Liver (tissue), 9 donors: Measurements from ENCODE around the gene SLC1A2. TPM values are rescaled to one million over a fixed set of nuclear protein-coding genes. Genes with fewer than 3 reads are reported as not detected.

Experiments used
- DNase-seq: peaks from one replicate; pipeline ENCODE4 v3.0.0-alpha.2; 2017; ENCODE audit warnings: low spot score
- H3K27ac ChIP-seq, 2 donors: one replicate each; pipeline ENCODE4 v1.7.0; 2013; ENCODE audit warnings: inconsistent platforms in 2 of 2, low read length in 2 of 2, control low read depth in 1 of 2, low read depth in 1 of 2, mild to moderate bottlenecking in 1 of 2
- H3K27me3 ChIP-seq, 4 donors: one replicate each; pipeline versions ENCODE4 v1.6.1 to v1.7.0; 2013; ENCODE audit warnings: low read length in 3 of 4, inconsistent platforms in 1 of 4, mild to moderate bottlenecking in 1 of 4, moderate library complexity in 1 of 4; ENCODE audit not compliant: control insufficient read depth in 4 of 4, insufficient read depth in 4 of 4
- H3K36me3 ChIP-seq, 4 donors: one replicate each; pipeline versions ENCODE4 v1.6.1 to v1.7.0; 2013; ENCODE audit warnings: low read length in 3 of 4, mild to moderate bottlenecking in 3 of 4, low read depth in 1 of 4, moderate library complexity in 1 of 4; ENCODE audit not compliant: control insufficient read depth in 4 of 4, insufficient read depth in 3 of 4
- H3K4me1 ChIP-seq, 4 donors: one replicate each; pipeline versions ENCODE4 v1.6.1 to v1.7.0; 2013; ENCODE audit warnings: low read length in 3 of 4, mild to moderate bottlenecking in 3 of 4, moderate library complexity in 1 of 4; ENCODE audit not compliant: control insufficient read depth in 4 of 4, insufficient read depth in 4 of 4
- H3K4me3 ChIP-seq, 3 donors: one replicate each; pipeline versions ENCODE4 v1.6.1 to v1.7.0; 2013; ENCODE audit warnings: low read length in 3 of 3, control low read depth in 1 of 3, low read depth in 1 of 3, mild to moderate bottlenecking in 1 of 3
- H3K9ac ChIP-seq, 2 donors: one replicate each; pipeline ENCODE4 v1.7.0; 2013; ENCODE audit warnings: low read length in 2 of 2, mild to moderate bottlenecking in 2 of 2, moderate library complexity in 2 of 2, control low read depth in 1 of 2, low read depth in 1 of 2
- H3K9me3 ChIP-seq, 4 donors: one replicate each; pipeline versions ENCODE4 v1.6.1 to v1.7.0; 2013; ENCODE audit warnings: low read length in 3 of 4; ENCODE audit not compliant: control insufficient read depth in 4 of 4
- ATF3 ChIP-seq: IDR thresholded peaks from 2 replicates; pipeline ENCODE4 v1.6.1; 2016; ENCODE audit warnings: antibody characterized with exemption
- CTCF ChIP-seq: fragments of 150-350 bp; IDR thresholded peaks from 2 replicates; pipeline ENCODE4 v1.5.1; 2017; ENCODE audit warnings: improper control_type of control experiment, low read depth, low read length; ENCODE audit not compliant: missing input control
- EGR1 ChIP-seq, 2 donors: IDR thresholded peaks; 2 replicates each; pipeline ENCODE4 v1.6.1; 2016 to 2018; ENCODE audit warnings: antibody characterized with exemption in 2 of 2, low read depth in 2 of 2
- FOXA1 ChIP-seq: IDR thresholded peaks from 2 replicates; pipeline ENCODE4 v1.6.1; 2016; ENCODE audit warnings: antibody characterized with exemption
- FOXA2 ChIP-seq: IDR thresholded peaks from 2 replicates; pipeline ENCODE4 v1.6.1; 2016; ENCODE audit warnings: antibody characterized with exemption
- GABPA ChIP-seq, 2 donors: IDR thresholded peaks in 1 of 2; conservative IDR thresholded peaks in 1 of 2; 2 replicates each; pipeline ENCODE4 v1.6.1; 2016; ENCODE audit warnings: antibody characterized with exemption in 2 of 2, mild to moderate bottlenecking in 1 of 2, moderate library complexity in 1 of 2
- HNF4A ChIP-seq, 2 donors: conservative IDR thresholded peaks; 2 replicates each; pipeline ENCODE4 v1.6.1; 2016; ENCODE audit warnings: antibody characterized with exemption in 2 of 2, mild to moderate bottlenecking in 2 of 2
- HNF4G ChIP-seq: IDR thresholded peaks from 2 replicates; pipeline ENCODE4 v1.6.1; 2016; ENCODE audit warnings: antibody characterized with exemption
- JUND ChIP-seq, 2 donors: IDR thresholded peaks; 2 replicates each; pipeline ENCODE4 v1.6.1; 2016; ENCODE audit warnings: antibody characterized with exemption in 2 of 2
- MAX ChIP-seq: IDR thresholded peaks from 2 replicates; pipeline ENCODE4 v1.6.1; 2016; ENCODE audit warnings: antibody characterized with exemption
- NR2F2 ChIP-seq: IDR thresholded peaks from 2 replicates; pipeline ENCODE4 v1.6.1; 2016; ENCODE audit warnings: antibody characterized with exemption
- RAD21 ChIP-seq, 2 donors: IDR thresholded peaks; 2 replicates each; pipeline ENCODE4 v1.6.1; 2016; ENCODE audit warnings: antibody characterized with exemption in 2 of 2, mild to moderate bottlenecking in 2 of 2
- REST ChIP-seq: IDR thresholded peaks from 2 replicates; pipeline ENCODE4 v1.6.1; 2016; ENCODE audit warnings: antibody characterized with exemption, mild to moderate bottlenecking
- RXRA ChIP-seq, 2 donors: IDR thresholded peaks; 2 replicates each; pipeline ENCODE4 v1.6.1; 2017 to 2018; ENCODE audit warnings: antibody characterized with exemption in 2 of 2, mild to moderate bottlenecking in 1 of 2
- SP1 ChIP-seq: IDR thresholded peaks from 2 replicates; pipeline ENCODE4 v1.6.1; 2018; ENCODE audit warnings: antibody characterized with exemption, mild to moderate bottlenecking
- TAF1 ChIP-seq: conservative IDR thresholded peaks from 2 replicates; pipeline ENCODE4 v1.6.1; 2016; ENCODE audit warnings: antibody characterized with exemption, mild to moderate bottlenecking
- YY1 ChIP-seq: IDR thresholded peaks from 2 replicates; pipeline ENCODE4 v1.6.1; 2016; ENCODE audit warnings: antibody characterized with exemption, mild to moderate bottlenecking
- ZBTB33 ChIP-seq: IDR thresholded peaks from 2 replicates; pipeline ENCODE4 v1.6.1; 2016; ENCODE audit warnings: antibody characterized with exemption
- WGBS: extraction: QIAGEN DNeasy Blood & Tissue Kit; methylation state at CpG from one replicate; pipeline ENCODE4 v1.1.7; 2013; 5-methylcytosine and 5-hydroxymethylcytosine counted together
- polyA plus RNA-seq, 2 donors: library from polyadenylated mRNA; stranded (reverse) in 1 of 2; unstranded in 1 of 2; fragments of 200-250 nt in 1 of 2; fragments of >200 nt in 1 of 2; fragmentation: Nextera tagmentation in 1 of 2; extraction: Ambion mirVana in 1 of 2; gene quantifications; one replicate each; pipeline versions ENCODE4 v1.2.1 to v1.2.3, GENCODE V29; 2013 to 2015
- total RNA-seq, 2 donors: library from RNA; depleted of rRNA; stranded (reverse); fragments of >200 nt; gene quantifications; one replicate each; pipeline ENCODE4 v1.2.3, GENCODE V29; 2014
- donor health status: healthy.
- donor health status: healthy.
- donor health status: healthy.
- donor health status: healthy.
- donor health status: healthy.

Gene SLC1A2
- total and polyA plus RNA-seq, 4 donors = 6.4 to 19.5 (median 13.5) TPM

- Histone ChIP-seq H3K27me3 (no peaks in the 10 kb centered on the region), H3K27ac (peak overlapping the region; percentile 83 to 91), H3K4me1 (peaks cover 2 to 24% (median 22%) of the 10 kb centered on the region in 4 donors), H3K9ac (peak overlapping the region in 1 of 2 donors; percentile 83), H3K9me3 (no peaks in the 10 kb centered on the region), H3K36me3 (no peaks in the 10 kb centered on the region), H3K4me3 (peak overlapping the region in 2 of 3 donors; percentile 46 to 58)
- no peak for DNase-seq
- TF ChIP-seq HNF4A (conservative IDR thresholded peaks at IDR 0.05) (peak; percentile 83 to 85), ATF3 (peak; percentile 52), JUND (IDR thresholded peaks at IDR 0.05) (peak; percentile 68 to 79), FOXA2 (peak; percentile 44), REST (peak; percentile 60), TAF1 (no peak), HNF4G (peak; percentile 57), MAX (peak; percentile 22), ZBTB33 (peak; percentile 37), RXRA (IDR thresholded peaks at IDR 0.05) (peak; percentile 76 to 83), GABPA (IDR thresholded peaks at IDR 0.05 in 1 of 2, conservative IDR thresholded peaks at IDR 0.05 in 1 of 2) (no peak), FOXA1 (no peak), CTCF (no peak), RAD21 (IDR thresholded peaks at IDR 0.05) (peak; percentile 35 to 37), NR2F2 (no peak), SP1 (peak; percentile 51), EGR1 (IDR thresholded peaks at IDR 0.05; ENCODE audit: low read depth in 2 of 2) (peak in 1 of 2 donors; percentile 51), YY1 (peak; percentile 35)
- 30% methylated on average over 3 of the region's 3 CpGs for WGBS
These were observed 59.9 kb downstream of the SLC1A2 start for GRCh38 chr11:35359321-35360054.
